Gastroesophageal sphincter (tissue), 3 donors: ENCODE measurements around the gene HDC.

ENCODE experiments used
- CTCF ChIP-seq, 4 experiments: fragments of 200-600 bp in 2 of 4; fragments of 450-650 bp in 2 of 4; sonication (generic) in 1 of 4; IDR thresholded peaks; one replicate each; pipeline ENCODE4 v1.5.1; 2017 to 2019; ENCODE audit warnings: antibody characterized with exemption in 4 of 4, mild to moderate bottlenecking in 2 of 4, moderate library complexity in 2 of 4
- EP300 ChIP-seq: sonication (generic); formaldehyde crosslinking; IDR thresholded peaks from one replicate; pipeline ENCODE4 v1.6.1; 2017; ENCODE audit warnings: antibody characterized with exemption, mild to moderate bottlenecking
- POLR2A ChIP-seq, 2 donors: fragments of 450-650 bp; IDR thresholded peaks; one replicate each; pipeline ENCODE4 v1.6.1; 2017; ENCODE audit warnings: antibody characterized with exemption in 2 of 2, mild to moderate bottlenecking in 2 of 2, moderate library complexity in 1 of 2

- TF ChIP-seq CTCF (IDR thresholded peaks at IDR 0.05) (no peak), POLR2A (IDR thresholded peaks at IDR 0.05) (no peak), EP300 (no peak)
Measured at GRCh38 chr15:50277370-50277769, 11.8 kb upstream of the HDC start.
